Measurements from ENCODE around the gene CENPP. TPM values are rescaled to one million over a fixed set of nuclear protein-coding genes. Genes with fewer than 3 reads are reported as not detected.

The CENPP gene
- total RNA-seq, 1 donor, result 2.2 TPM

GRCh38 chr9:92522983-92523970 is 197.5 kb downstream of the CENPP start:
- no peak for TF ChIP-seq CTCF (IDR thresholded peaks at IDR 0.05; ENCODE audit: insufficient read depth, low read depth, low read length)
- H3K4me3 ChIP-seq (ENCODE audit: low read depth, low read length), result no peak overlapping the region
- peak; percentile 45 for DNase-seq (ENCODE audit: low read depth)

GRCh38 chr9:92524881-92525280 is 199.1 kb downstream of the CENPP start:
- H3K4me3 ChIP-seq (ENCODE audit: low read depth, low read length), result no peak overlapping the region
- no peak for DNase-seq (ENCODE audit: low read depth)
- TF ChIP-seq CTCF (IDR thresholded peaks at IDR 0.05; ENCODE audit: insufficient read depth, low read depth, low read length), result no peak

- peak; percentile 88 for DNase-seq (ENCODE audit: low read depth)
- no peak overlapping the region for H3K4me3 ChIP-seq (ENCODE audit: low read depth, low read length)
- TF ChIP-seq CTCF (IDR thresholded peaks at IDR 0.05; ENCODE audit: insufficient read depth, low read depth, low read length), result no peak
Observed at GRCh38 chr9:92525306-92525705, 199.6 kb downstream of the CENPP start.

- no peak overlapping the region for H3K4me3 ChIP-seq (ENCODE audit: low read depth, low read length)
- TF ChIP-seq CTCF (IDR thresholded peaks at IDR 0.05; ENCODE audit: insufficient read depth, low read depth, low read length), result no peak
- no peak for DNase-seq (ENCODE audit: low read depth)
Observed at GRCh38 chr9:92527291-92527828, 201.6 kb downstream of the CENPP start.

- DNase-seq (ENCODE audit: low read depth), result no peak
- TF ChIP-seq CTCF (IDR thresholded peaks at IDR 0.05; ENCODE audit: insufficient read depth, low read depth, low read length), result no peak
- H3K4me3 ChIP-seq (ENCODE audit: low read depth, low read length), result no peak overlapping the region
Observed at GRCh38 chr9:92527832-92528521, 202.2 kb downstream of the CENPP start.

GRCh38 chr9:92528522-92528849 is 202.7 kb downstream of the CENPP start:
- DNase-seq (ENCODE audit: low read depth), result no peak
- TF ChIP-seq CTCF (IDR thresholded peaks at IDR 0.05; ENCODE audit: insufficient read depth, low read depth, low read length), result no peak

More at GRCh38 chr9:92528522-92528849, 202.7 kb downstream of the CENPP start:
- H3K4me3 ChIP-seq (ENCODE audit: low read depth, low read length), result no peak overlapping the region

Measured in fibroblast of villous mesenchyme (primary cell).